COLO829 (cell line): ENCODE data around the gene RAB11B.
A peak's percentile ranks its signal among the peaks of the same experiment; 100 is the strongest.
"Not testable (repeated sequence)": the region's sequence is repeated elsewhere in the genome, so short reads cannot be mapped to it uniquely, and the experiment has no call there.

Experiments
- DNase-seq: peaks from one replicate; pipeline ENCODE4 v3.0.0; 2012; ENCODE audit warnings: low spot score

Gene RAB11B

GRCh38 chr19:8370176-8371010 lies 19.8 kb upstream of the RAB11B start:
- DNase-seq: no peak

DNA sequence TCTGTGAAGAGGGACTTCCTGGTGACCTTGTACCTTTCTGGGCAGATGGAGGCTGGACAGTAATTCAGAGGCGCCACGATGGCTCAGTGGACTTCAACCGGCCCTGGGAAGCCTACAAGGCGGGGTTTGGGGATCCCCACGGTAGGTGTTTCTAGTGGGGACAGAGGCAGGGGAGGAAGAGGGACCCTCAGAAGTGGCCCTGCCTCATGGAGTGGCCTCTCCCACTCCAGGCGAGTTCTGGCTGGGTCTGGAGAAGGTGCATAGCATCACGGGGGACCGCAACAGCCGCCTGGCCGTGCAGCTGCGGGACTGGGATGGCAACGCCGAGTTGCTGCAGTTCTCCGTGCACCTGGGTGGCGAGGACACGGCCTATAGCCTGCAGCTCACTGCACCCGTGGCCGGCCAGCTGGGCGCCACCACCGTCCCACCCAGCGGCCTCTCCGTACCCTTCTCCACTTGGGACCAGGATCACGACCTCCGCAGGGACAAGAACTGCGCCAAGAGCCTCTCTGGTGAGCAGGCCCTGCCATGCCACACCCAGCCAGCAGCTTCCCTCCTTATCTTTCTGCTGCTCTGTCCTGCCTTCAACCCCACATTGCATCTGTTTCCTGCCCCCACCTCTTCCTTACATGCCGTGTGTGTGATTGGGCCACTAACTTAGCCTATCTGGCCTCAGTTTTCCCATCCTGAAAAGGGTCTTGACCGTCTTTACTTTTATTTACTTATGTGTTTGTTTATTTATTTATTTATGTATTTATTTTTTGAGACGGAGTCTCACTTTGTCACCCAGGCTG lies 19.0 kb upstream of the RAB11B start:
- no peak for DNase-seq

DNA sequence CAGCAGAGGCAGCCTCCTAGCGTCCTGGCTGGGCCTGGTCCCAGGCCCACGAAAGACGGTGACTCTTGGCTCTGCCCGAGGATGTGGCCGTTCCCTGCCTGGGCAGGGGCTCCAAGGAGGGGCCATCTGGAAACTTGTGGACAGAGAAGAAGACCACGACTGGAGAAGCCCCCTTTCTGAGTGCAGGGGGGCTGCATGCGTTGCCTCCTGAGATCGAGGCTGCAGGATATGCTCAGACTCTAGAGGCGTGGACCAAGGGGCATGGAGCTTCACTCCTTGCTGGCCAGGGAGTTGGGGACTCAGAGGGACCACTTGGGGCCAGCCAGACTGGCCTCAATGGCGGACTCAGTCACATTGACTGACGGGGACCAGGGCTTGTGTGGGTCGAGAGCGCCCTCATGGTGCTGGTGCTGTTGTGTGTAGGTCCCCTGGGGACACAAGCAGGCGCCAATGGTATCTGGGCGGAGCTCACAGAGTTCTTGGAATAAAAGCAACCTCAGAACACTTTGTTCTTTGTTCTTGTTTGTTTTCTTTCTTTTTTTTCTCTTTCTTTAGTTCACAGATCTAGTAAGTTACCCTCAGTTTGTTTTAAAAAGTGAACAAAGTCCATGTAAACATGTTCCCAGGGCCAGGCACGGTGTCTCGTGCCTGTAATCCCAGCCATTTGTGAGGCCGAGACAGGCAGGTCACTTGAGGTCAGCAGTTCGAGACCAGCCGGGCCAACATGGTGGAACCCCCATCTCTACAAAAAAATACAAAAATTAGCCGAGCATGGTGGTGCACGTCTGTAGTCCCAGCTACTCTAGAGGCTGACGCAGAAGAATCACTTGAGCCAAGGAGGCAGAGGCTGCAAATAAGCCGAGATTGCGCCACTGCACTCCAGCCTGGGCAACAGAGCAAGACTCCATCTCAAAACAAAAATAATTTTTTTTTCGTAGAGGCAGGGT lies 16.0 kb upstream of the RAB11B start:
- DNase-seq: no peak

GRCh38 chr19:8375766-8376165 lies 14.4 kb upstream of the RAB11B start:
- DNase-seq: not testable (repeated sequence)

GRCh38 chr19:8376373-8376974 lies 13.7 kb upstream of the RAB11B start:
- not testable (repeated sequence) for DNase-seq

DNA sequence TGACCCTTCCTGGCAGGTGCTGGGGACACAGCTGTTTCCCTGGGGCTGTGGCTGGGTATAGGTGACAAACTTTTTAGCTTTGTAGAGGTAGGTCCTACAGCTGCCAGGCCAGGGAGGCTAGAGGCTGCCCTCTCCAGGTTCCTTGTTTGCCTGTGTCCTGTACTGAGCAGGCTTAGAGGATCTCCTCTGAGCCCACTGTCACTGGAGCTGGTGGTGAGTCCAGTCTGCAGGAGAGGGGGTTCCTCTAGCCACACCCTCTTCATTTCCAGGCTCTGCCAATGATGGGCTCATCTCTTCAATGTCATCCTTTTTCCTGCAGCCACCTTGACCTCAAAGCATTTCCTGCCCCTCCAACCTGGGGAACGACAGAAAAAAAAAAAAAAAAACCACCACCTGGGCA lies 12.6 kb upstream of the RAB11B start:
- no peak for DNase-seq

GRCh38 chr19:8379156-8379891 lies 10.8 kb upstream of the RAB11B start:
- not testable (repeated sequence) for DNase-seq

DNA sequence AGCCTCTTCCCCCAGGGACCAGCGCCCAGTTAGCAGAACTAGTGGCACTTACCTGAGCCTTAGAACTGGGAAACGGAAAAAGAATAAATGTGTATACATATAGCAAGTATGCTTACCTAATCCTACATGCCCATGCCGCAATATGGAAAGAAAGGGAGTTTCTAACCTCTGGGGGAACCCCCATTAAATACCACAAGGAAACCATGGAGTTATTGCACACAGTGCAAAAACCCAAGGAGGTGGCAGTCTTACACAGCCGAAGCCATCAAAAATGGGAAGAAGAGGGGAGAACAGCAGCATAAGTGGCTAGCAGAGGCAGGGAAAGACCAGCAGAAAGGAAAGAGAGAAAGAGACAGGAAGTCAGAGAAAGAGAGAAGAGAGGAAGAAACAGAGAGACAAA lies 5.6 kb upstream of the RAB11B start:
- DNase-seq: not testable (repeated sequence)

- DNase-seq: not testable (repeated sequence)
Measured at GRCh38 chr19:8385103-8385502, 5.1 kb upstream of the RAB11B start.

DNA sequence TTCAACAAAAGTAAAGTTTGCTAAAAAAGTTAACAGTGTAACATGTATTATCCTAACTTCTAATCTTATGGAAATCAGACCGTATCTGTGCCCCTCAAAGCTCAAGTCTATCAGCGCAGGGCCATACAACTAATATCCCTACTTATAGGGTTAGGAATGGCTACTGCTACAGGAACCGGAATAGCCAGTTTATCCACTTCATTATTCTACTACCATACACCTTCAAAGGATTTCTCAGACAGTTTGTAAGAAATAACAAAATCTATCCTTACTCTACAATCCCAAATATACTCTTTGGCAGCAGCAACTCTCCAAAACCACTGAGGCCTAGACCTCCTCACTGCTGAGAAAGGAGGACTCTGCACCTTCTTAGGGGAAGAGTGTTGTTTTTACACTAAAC lies 4.6 kb upstream of the RAB11B start:
- not testable (repeated sequence) for DNase-seq

GRCh38 chr19:8386419-8386818 lies 3.7 kb upstream of the RAB11B start:
- DNase-seq: not testable (repeated sequence)

DNA sequence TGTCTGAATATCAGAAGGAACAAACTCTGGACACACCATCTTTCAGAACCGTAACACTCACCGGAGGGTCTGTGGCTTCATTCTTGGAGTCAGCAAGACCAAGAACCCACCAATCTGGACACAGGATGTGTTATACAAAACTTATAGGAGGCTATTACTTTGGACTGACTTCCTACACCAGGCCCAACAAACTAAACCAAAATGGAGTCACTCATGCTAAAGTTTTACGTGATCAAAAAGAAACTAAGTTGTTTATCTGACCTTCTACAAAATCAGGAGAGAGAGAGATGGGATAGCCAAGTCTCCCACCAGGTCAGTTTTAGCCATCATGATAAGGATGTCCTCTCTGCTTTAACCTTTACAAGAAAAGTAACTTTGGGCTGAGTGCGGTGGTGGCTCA lies 3.2 kb upstream of the RAB11B start:
- DNase-seq: no peak

DNA sequence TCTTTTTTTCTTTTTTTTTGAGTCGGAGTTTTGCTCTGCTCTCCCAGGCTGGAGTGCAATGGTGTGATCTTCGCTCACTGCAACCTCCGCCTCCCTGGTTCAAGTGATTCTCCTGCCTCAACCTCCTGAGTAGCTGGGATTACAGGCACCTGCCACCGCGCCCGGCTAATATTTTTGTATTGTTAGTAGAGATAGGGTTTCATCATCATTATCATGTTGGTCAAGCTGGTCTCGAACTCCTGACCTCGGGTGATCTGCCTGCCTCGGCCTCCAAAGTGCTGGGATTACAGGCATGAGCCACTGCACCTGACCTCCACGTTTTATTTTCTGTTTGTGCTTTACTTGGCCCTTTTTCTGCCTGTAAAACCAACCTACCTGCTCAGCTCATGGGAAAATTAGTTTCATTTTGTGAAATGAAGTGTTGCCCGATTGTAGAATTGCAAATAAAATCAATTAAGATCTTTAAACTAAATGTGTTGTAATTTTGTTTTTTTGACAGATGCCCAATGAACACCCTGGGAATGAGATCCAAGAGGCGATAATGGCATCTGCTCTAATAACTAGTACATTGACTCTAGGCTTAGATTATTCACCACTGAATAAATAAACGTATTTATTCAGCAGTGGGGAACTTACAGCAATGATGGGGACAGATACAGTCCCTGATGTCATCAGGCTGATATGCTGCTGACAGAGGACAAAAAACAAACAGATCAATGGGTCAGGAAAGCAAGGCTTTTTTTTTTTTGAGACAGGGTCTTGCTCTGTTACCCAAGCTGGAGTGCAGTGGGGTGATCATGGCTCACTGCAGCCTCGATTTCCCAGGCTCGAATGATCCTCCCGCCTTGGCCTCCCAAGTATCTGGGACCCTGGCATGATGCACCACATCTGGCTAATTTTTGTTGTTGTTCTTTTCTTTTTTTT lies 2.2 kb upstream of the RAB11B start:
- no peak for DNase-seq

GRCh38 chr19:8388612-8388958 lies 1.6 kb upstream of the RAB11B start:
- no peak for DNase-seq

DNA sequence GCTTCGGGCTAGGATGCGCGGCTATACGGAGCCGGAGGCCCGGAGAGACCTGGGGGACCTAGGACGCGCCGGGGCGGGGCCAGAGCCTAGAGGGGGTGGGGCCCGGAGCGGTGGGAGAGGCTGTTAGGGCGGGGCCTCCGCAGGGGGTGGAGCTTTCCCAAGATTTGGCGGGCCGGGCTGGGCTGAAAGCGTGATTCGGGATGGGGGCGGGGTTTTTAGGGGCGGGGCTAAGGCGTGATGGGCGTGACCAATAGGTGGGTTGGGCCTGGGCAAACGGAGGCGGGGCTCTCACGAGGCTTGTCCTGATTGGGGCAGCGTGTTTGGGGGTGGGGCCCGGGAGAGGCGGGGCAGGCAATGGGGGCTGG lies 439 bp downstream of the RAB11B start:
- peak; percentile 97 for DNase-seq

- no peak for DNase-seq
Measured at GRCh38 chr19:8391198-8392016, 1.2 kb downstream of the RAB11B start.

GRCh38 chr19:8392017-8392591 lies 1.9 kb downstream of the RAB11B start:
- no peak for DNase-seq

DNA sequence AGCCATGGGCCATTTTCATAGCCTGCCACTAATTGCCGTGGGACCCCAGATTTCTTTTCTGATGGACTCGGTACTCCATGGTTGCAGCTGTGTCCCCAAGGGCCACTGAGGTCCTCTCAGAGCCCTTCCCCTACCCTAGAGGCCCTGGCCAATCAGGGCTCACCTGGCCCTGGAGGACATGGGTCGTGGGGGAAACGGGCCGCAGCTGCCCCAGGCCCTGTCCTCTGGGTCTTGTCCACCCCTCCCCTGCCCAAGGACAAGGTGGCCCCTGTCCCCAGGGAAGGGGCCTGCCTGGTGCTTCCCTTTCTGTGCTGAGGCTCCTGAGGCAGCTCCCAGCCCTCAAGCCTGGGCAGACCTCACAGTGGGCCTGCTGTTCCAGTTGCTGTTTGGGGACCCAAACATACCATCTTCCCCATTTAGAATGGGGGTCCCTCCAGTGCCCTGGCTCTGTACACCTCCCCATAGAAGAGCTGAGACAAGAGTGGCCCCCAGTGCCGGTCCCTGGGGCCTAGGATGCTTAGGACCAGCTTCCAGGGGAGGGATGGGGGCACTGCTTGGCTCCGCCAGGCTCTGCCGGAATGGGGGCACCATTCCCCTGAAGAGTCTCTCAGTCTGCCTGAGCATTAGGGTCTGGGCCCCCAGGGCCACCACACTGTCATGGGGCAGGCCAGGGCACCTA lies 3.2 kb downstream of the RAB11B start:
- DNase-seq: no peak
